ENCODE measurements around the gene KLF7. TPM values are rescaled to one million over a fixed set of nuclear protein-coding genes. Genes with fewer than 3 reads are reported as not detected.
A peak's percentile ranks its signal among the peaks of the same experiment; 100 is the strongest.

KLF7 gene
- total RNA-seq, result 42.9 and 53.7 TPM in 2 replicates
- polyA plus RNA-seq, result 29.0 and 32.8 TPM in 2 replicates
- 20.1 and 30.8 TPM in 2 replicates for polyA plus RNA-seq (2011; cell fraction: cytosol; rRNA removed)
- 73.6 and 75.1 TPM in 2 replicates for polyA plus RNA-seq (2011; cell fraction: nucleus; rRNA removed)
- 19.7 and 20.4 TPM in 2 replicates for polyA plus RNA-seq (2012)
- 81.9 and 86.4 TPM in 2 replicates for polyA minus RNA-seq
- polyA minus RNA-seq (2011; cell fraction: cytosol; rRNA and poly(A)+ RNA removed), result 1.2 TPM
- polyA minus RNA-seq (2011; cell fraction: nucleus; rRNA and poly(A)+ RNA removed), result 99.2 and 119 TPM in 2 replicates
- Bru-seq, nascent RNA, result percentile 97 among the genes with signal in this experiment
- percentile 83 among the genes with signal in this experiment for BruChase-seq, experiment 1, labeled RNA remaining after a 6-hour chase
- percentile 90 among the genes with signal in this experiment for BruChase-seq, experiment 2, labeled RNA remaining after a 2-hour chase
- long read RNA-seq, full-length matches to known transcripts, result 10 of 28 reads
- long read RNA-seq, partial matches to known transcripts, result 1 of 28 reads
- long read RNA-seq, other reads (novel, unspliced or antisense), result 17 of 28 reads

DNA sequence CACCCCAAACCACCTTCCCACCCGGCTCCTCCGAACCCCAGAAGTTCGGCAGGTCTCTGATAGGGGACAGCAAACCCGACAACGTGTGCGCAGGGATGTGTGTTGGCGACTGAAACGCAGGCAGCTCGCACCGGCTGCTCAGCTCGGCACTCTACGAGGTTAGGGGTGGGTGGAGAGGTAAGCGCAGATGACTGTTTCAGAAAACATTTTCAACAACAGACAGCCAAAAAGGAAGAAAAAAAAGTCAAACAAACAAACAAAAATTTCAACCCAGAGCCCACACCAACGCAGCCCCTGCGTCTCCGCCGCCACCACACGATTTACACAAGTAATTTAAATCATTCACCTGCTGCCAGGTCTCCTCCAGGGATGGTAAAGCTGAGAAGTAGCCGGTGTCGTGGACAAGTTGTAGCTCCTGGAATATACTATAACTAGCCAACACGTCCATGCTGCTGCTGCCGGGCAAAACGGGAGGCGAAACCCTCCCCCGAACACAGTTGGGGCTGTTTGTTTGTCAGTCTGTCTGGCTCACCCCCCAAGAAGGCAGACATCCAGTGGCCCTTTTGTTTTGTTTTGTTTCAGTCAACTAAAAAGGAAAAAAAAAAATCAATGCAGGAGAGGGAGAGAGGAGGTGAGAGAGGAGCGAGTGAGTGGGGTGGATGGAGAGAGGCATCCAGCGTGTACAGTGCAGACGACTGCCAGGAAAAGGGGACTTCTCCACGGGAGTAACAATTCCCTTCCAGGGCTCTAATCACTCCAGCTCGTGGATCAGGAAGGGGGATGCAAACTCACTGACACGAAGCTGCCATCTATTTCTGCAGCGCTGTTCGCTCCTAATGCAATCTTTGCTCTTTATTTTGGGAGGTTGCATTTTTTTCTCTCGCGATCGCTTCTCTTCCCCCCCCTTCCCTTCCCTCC is at the start of gene KLF7:
KLF7 (minus strand) TSS at position 828 of the 918 bp plus-strand sequence; CDS start at position 448, 380 bp downstream.
- Histone ChIP-seq H2AFZ (ENCODE audit: low read depth, low read length) (no peak within 1 kb of the TSS), H3K27ac (ENCODE audit: insufficient read depth, low read depth, low read length) (peak within 1 kb of the TSS; percentile 97), H3K36me3 (ENCODE audit: control insufficient read depth in 2 of 2, extremely low read depth in 1 of 2, insufficient read depth in 2 of 2, low read length in 2 of 2) (no peaks in the 10 kb centered on the region), H3K9ac (replicated peaks; ENCODE audit: extremely low read depth, insufficient read depth, low read length) (peak within 1 kb of the TSS; percentile 99), H3K4me1 (ENCODE audit: control insufficient read depth, extremely low read depth, insufficient read depth, low read length) (peaks cover 36% of the 10 kb centered on the region), H3K27me3 (ENCODE audit: control insufficient read depth in 2 of 2, insufficient read depth in 2 of 2, low read length in 2 of 2) (no peaks in the 10 kb centered on the region), H3K4me3 (replicated peaks in 1 of 3; ENCODE audit: insufficient read depth in 1 of 3, low read depth in 1 of 3, low read length in 3 of 3) (peak within 1 kb of the TSS; percentile 89 to 98 (median 91)), H4K20me1 (replicated peaks; ENCODE audit: control insufficient read depth, extremely low read depth, insufficient read depth, low read length) (no peaks in the 10 kb centered on the region), H3K79me2 (ENCODE audit: control insufficient read depth, insufficient read depth, low read length) (peaks cover 49% of the 10 kb centered on the region), H3K9me3 (replicated peaks; ENCODE audit: control insufficient read depth, insufficient read depth, low read length) (no peaks in the 10 kb centered on the region), H3K9me1 (replicated peaks; ENCODE audit: control insufficient read depth, extremely low read depth, insufficient read depth, low read length) (no peaks in the 10 kb centered on the region), H3K4me2 (ENCODE audit: insufficient read depth, low read length) (peak within 1 kb of the TSS; percentile 97)
- CTCF ChIA-PET, result interaction anchor here (0.6 to 5.3 kb wide), 14 partner anchors 11 to 322 kb away, joined by 3 to 39 read pairs (median 5); no protein-coding TSS in a partner anchor
- POLR2A ChIA-PET, result interaction anchor here (0.6 to 3.0 kb wide), 15 partner anchors 9 to 308 kb away, joined by 3 to 22 read pairs (median 5); no protein-coding TSS in a partner anchor
- no peak for TF ChIP-seq JUN (IDR thresholded peaks at IDR 0.05; ENCODE audit: borderline replicate concordance, insufficient read depth, insufficient read length, low read depth)
- TF ChIP-seq EZH2 (IDR thresholded peaks at IDR 0.05; ENCODE audit: borderline replicate concordance, low read depth, low read length, severe bottlenecking), result no peak
- peak; percentile 57 for TF ChIP-seq POLR2AphosphoS5 (IDR thresholded peaks at IDR 0.05; ENCODE audit: insufficient read depth, low read depth, low read length)
- TF ChIP-seq POLR2A (IDR thresholded peaks at IDR 0.05; ENCODE audit: low read depth, low read length), result peak; percentile 78
- TF ChIP-seq, protein P1, sequence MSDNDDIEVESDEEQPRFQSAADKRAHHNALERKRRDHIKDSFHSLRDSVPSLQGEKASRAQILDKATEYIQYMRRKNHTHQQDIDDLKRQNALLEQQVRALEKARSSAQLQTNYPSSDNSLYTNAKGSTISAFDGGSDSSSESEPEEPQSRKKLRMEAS (IDR thresholded peaks at IDR 0.05; ENCODE audit: insufficient read depth, insufficient read length), result no peak
- TF ChIP-seq MYC (IDR thresholded peaks at IDR 0.05; ENCODE audit: low read depth, low read length), result no peak
- TF ChIP-seq, protein P2, sequence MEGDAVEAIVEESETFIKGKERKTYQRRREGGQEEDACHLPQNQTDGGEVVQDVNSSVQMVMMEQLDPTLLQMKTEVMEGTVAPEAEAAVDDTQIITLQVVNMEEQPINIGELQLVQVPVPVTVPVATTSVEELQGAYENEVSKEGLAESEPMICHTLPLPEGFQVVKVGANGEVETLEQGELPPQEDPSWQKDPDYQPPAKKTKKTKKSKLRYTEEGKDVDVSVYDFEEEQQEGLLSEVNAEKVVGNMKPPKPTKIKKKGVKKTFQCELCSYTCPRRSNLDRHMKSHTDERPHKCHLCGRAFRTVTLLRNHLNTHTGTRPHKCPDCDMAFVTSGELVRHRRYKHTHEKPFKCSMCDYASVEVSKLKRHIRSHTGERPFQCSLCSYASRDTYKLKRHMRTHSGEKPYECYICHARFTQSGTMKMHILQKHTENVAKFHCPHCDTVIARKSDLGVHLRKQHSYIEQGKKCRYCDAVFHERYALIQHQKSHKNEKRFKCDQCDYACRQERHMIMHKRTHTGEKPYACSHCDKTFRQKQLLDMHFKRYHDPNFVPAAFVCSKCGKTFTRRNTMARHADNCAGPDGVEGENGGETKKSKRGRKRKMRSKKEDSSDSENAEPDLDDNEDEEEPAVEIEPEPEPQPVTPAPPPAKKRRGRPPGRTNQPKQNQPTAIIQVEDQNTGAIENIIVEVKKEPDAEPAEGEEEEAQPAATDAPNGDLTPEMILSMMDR (IDR thresholded peaks at IDR 0.05; ENCODE audit: extremely low read depth in 1 of 2, insufficient read depth in 1 of 2, low read depth in 1 of 2, low read length in 2 of 2), result no peak
- TF ChIP-seq GATA2 (IDR thresholded peaks at IDR 0.05; ENCODE audit: insufficient read depth, insufficient read length, low read depth, low read length), result no peak
- no peak for TF ChIP-seq FOS (IDR thresholded peaks at IDR 0.05; ENCODE audit: borderline replicate concordance, insufficient read depth, low read length)
- intact Hi-C loops (cut with micrococcal nuclease) (loop anchor here (1.0 to 2.0 kb wide), 13 partner anchors 22 to 365 kb away; partner anchors contain the start of gene CREB1), dilution Hi-C loops (cut with MboI; ENCODE audit: extremely low pct_ligation_motif_present, low sequenced_read_pairs) (no loop called here)
- BruUV-seq (replicated peaks), result TSS peak; percentile 57
- DNase-seq (ENCODE audit: low read depth, low spot score) (peak; percentile 67), FAIRE-seq (peak; percentile 21)
